Measurements from ENCODE around the gene AOPEP.

AOPEP gene

GRCh38 chr9:95088421-95089161 lies 362.1 kb downstream of the AOPEP start:
- Mint-ChIP-seq H3K9me3 (no peaks in the 10 kb centered on the region), H3K36me3 (peaks cover 3% of the 10 kb centered on the region), H3K4me1 (peaks cover 20% of the 10 kb centered on the region), H3K27ac (no peak overlapping the region), H3K27me3 (no peaks in the 10 kb centered on the region), H3K4me3 (no peak overlapping the region)

GRCh38 chr9:95089257-95090022 lies 362.9 kb downstream of the AOPEP start:
- Mint-ChIP-seq H3K27ac (no peak overlapping the region), H3K36me3 (no peaks in the 10 kb centered on the region), H3K4me3 (no peak overlapping the region), H3K9me3 (no peaks in the 10 kb centered on the region), H3K4me1 (peaks cover 27% of the 10 kb centered on the region), H3K27me3 (no peaks in the 10 kb centered on the region)

GRCh38 chr9:95090023-95090791 lies 363.7 kb downstream of the AOPEP start:
- Mint-ChIP-seq H3K27me3 (no peaks in the 10 kb centered on the region), H3K4me1 (peaks cover 27% of the 10 kb centered on the region), H3K4me3 (no peak overlapping the region), H3K9me3 (no peaks in the 10 kb centered on the region), H3K27ac (no peak overlapping the region), H3K36me3 (no peaks in the 10 kb centered on the region)

- Mint-ChIP-seq H3K27ac (no peak overlapping the region), H3K4me1 (peaks cover 27% of the 10 kb centered on the region)
Measured at GRCh38 chr9:95090871-95091577, 364.5 kb downstream of the AOPEP start.

GRCh38 chr9:95091601-95092261 lies 365.2 kb downstream of the AOPEP start:
- Mint-ChIP-seq H3K27me3 (no peaks in the 10 kb centered on the region), H3K4me3 (no peak overlapping the region), H3K27ac (no peak overlapping the region), H3K9me3 (no peaks in the 10 kb centered on the region), H3K36me3 (no peaks in the 10 kb centered on the region), H3K4me1 (peaks cover 27% of the 10 kb centered on the region)

More at GRCh38 chr9:95090871-95091577, 364.5 kb downstream of the AOPEP start:
- Mint-ChIP-seq H3K36me3 (no peaks in the 10 kb centered on the region), H3K27me3 (no peaks in the 10 kb centered on the region), H3K4me3 (no peak overlapping the region), H3K9me3 (no peaks in the 10 kb centered on the region)

- Mint-ChIP-seq H3K27me3 (no peaks in the 10 kb centered on the region), H3K4me1 (peaks cover 27% of the 10 kb centered on the region), H3K4me3 (peak overlapping the region; percentile 1), H3K27ac (no peak overlapping the region), H3K36me3 (no peaks in the 10 kb centered on the region), H3K9me3 (no peaks in the 10 kb centered on the region)
Measured at GRCh38 chr9:95092262-95093072, 366.0 kb downstream of the AOPEP start.

- Mint-ChIP-seq H3K9me3 (no peaks in the 10 kb centered on the region), H3K4me3 (no peak overlapping the region), H3K27ac (no peak overlapping the region), H3K36me3 (no peaks in the 10 kb centered on the region), H3K4me1 (peaks cover 27% of the 10 kb centered on the region), H3K27me3 (no peaks in the 10 kb centered on the region)
Measured at GRCh38 chr9:95093586-95093985, 367.1 kb downstream of the AOPEP start.

- Mint-ChIP-seq H3K27me3 (no peaks in the 10 kb centered on the region), H3K9me3 (no peaks in the 10 kb centered on the region), H3K4me3 (no peak overlapping the region), H3K27ac (no peak overlapping the region), H3K36me3 (no peaks in the 10 kb centered on the region), H3K4me1 (peaks cover 27% of the 10 kb centered on the region)
Measured at GRCh38 chr9:95094002-95094401, 367.5 kb downstream of the AOPEP start.

- Mint-ChIP-seq H3K4me3 (no peak overlapping the region), H3K27ac (no peak overlapping the region), H3K36me3 (no peaks in the 10 kb centered on the region), H3K27me3 (no peaks in the 10 kb centered on the region), H3K9me3 (no peaks in the 10 kb centered on the region), H3K4me1 (peaks cover 27% of the 10 kb centered on the region)
Measured at GRCh38 chr9:95095641-95096355, 369.3 kb downstream of the AOPEP start.

GRCh38 chr9:95096381-95096780 lies 369.9 kb downstream of the AOPEP start:
- Mint-ChIP-seq H3K4me3 (no peak overlapping the region), H3K27me3 (no peaks in the 10 kb centered on the region), H3K27ac (no peak overlapping the region), H3K36me3 (no peaks in the 10 kb centered on the region), H3K4me1 (peaks cover 25% of the 10 kb centered on the region), H3K9me3 (no peaks in the 10 kb centered on the region)

- Mint-ChIP-seq H3K27ac (no peak overlapping the region), H3K36me3 (no peaks in the 10 kb centered on the region), H3K4me1 (peaks cover 21% of the 10 kb centered on the region), H3K9me3 (no peaks in the 10 kb centered on the region), H3K27me3 (no peaks in the 10 kb centered on the region), H3K4me3 (no peak overlapping the region)
Measured at GRCh38 chr9:95096807-95097206, 370.3 kb downstream of the AOPEP start.

GRCh38 chr9:95097279-95097678 lies 370.8 kb downstream of the AOPEP start:
- Mint-ChIP-seq H3K4me1 (peaks cover 19% of the 10 kb centered on the region), H3K27ac (no peak overlapping the region), H3K27me3 (no peaks in the 10 kb centered on the region), H3K36me3 (no peaks in the 10 kb centered on the region), H3K9me3 (no peaks in the 10 kb centered on the region), H3K4me3 (no peak overlapping the region)

- Mint-ChIP-seq H3K4me3 (no peak overlapping the region), H3K36me3 (no peaks in the 10 kb centered on the region), H3K9me3 (no peaks in the 10 kb centered on the region), H3K27me3 (no peaks in the 10 kb centered on the region), H3K4me1 (peaks cover 7% of the 10 kb centered on the region), H3K27ac (no peak overlapping the region)
Measured at GRCh38 chr9:95098391-95098921, 372.0 kb downstream of the AOPEP start.
